ENCODE results near the gene DNAAF3.
"Not testable (repeated sequence)": the region's sequence is repeated elsewhere in the genome, so short reads cannot be mapped to it uniquely, and the experiment has no call there.

DNAAF3 gene

DNA sequence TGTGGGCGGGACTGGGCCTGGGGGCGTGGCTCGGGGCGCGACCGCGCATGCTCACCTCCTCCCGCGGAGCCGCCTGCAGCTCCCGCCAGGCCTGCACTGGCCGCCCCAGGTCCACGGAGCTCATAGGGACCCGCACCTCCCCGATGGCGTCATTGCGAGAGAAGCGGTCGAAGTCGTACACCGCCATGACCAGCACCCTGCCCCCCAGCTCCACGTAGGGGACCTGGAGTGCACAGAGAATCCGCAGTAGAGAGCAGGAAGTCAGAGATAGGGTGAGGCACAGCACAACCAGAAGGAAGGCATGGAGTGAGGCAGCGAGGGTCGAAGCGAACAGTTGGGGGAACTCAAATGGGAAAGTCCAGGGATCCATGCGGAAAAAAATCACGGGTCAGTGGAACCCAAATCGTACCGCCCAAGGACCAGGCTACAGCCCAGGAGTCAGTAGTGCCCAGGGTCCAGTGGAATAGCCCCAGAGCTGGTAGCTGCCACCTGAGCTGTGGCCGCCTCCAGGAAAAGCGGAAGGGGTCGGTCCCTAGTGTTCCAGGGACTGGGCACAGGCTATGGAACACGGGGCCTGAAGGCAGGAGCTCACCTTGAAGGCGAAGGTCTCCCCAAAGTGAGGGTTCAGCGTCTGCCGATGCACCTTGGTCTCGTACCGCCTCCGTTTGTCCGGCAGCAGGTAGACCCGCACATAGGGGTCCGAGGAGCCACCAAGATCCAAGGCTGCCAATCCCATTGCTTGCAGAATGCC, 8.9 kb upstream of the DNAAF3 start:
- DNase-seq (ENCODE audit: low spot score), result no peak

DNA sequence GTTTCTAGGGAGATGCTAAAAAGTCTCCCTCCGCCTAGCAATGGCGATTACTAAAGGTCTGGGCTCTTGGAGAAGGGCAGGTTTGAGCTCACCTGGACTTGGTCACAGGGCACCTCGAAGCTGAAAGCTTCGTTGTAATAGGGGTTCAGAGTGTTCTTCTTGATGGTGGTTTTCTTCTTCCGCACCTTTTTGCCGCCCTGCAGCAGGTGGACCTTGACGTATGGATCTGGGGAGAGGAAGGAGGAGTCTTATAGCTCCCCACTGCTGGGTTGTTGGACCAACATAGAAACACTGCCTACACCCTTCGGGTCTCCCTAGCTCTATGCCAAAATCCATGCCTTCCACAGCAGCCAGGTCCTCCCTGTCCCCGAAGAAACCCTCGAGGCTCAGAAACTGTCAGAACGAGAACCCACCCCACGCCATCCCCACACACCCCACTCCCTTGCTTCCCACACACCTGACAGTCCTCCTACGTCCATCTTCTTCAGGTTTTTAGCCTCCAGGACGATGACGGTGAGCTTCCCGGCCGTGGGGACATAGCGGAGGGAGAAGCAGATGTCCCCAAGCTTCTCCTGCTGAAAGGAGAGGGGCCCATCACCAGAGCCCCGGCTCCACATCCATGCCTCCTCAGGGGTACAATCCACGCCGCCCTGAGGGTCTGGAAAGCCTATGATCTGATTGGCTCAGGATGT, 8.2 kb upstream of the DNAAF3 start:
- DNase-seq (ENCODE audit: low spot score), result no peak

DNA sequence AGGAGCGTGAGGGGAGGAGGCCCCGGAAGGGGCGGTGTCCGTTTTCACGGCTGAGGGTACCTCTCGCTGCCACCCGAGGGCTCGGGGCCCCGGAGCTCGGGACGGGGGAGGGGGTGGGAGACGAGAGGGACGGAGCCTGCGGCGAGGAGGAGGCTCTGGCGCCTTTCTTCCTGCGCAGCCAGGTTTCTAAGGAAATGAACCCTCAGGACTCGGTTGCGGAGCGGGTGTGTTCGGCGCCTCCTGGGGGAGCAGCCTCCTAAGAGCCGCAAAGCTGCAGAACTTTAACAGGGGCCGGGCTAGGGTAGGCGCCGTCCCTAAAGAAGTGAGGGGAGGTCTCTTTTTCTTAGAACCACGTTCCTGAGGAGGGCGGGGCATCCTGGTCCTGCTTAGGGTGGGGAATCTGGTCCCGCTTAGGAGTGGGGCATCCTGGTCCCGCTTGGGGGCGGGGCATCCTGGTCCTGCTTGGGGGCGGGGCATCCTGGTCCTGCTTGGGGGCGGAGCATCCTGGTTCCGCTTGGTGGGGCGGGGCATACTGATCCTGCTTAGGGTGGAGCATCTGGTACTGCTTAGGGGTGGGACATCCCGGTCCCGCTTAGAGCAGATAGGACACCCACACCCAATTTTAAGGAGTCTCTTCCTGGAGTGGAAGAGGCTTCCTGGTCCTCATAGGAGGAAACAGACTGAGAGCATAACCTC, 7.4 kb upstream of the DNAAF3 start:
- peak; percentile 95 for DNase-seq (ENCODE audit: low spot score)

DNA sequence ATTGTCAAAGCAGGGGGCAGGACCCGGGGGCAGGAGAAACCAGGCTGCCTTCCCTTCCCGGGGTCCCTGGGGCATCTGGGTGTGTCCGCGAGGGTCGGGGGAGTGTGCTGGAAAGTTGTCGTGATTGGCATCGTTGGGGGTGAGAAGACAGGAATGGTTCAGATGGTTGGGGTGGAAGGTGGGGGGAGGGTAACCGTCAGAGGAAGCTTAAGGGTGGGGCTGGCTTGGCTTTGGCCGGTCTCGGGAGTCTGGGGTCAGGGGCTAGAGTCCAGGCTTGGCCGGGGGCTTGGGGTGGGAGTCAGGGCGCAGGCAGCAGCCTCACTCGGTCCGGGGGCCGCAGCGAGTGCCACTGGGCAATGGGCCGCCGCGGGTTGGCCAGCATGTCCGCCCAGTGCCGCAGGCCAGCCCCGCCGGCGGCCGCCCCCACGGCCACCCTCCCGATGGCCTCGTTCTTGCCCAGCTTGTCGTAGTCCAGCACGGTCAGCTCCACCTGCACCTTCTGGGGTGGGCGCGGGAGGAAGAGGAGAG, 6.8 kb upstream of the DNAAF3 start:
- DNase-seq (ENCODE audit: low spot score), result no peak

GRCh38 chr19:55172741-55173140, 6.3 kb upstream of the DNAAF3 start:
- peak; percentile 75 for DNase-seq (ENCODE audit: low spot score)

GRCh38 chr19:55172318-55172717, 5.9 kb upstream of the DNAAF3 start:
- not testable (repeated sequence) for DNase-seq (ENCODE audit: low spot score)

DNA sequence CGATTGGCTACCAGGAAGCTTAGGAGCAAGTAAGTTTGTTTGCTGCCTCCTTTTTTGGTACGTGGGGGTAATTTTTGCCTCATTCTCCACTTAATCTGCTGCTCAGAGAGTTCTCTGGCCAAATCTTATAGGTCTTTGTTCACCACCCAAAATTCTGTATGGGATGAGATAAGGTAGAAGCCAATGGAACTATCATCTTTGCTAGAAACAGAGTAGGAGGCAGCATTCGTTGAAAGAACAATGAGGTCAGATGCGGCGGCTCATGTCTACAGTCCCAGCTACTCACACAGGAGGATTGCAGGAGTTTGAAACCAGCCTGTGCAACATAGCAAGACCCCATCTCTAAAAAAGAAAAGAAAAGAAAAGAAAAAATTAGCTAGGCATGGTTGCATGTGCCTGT, 5.0 kb upstream of the DNAAF3 start:
- DNase-seq (ENCODE audit: low spot score), result no peak

- DNase-seq (ENCODE audit: low spot score), result no peak
Measured at GRCh38 chr19:55169136-55169535, 2.7 kb upstream of the DNAAF3 start.

DNA sequence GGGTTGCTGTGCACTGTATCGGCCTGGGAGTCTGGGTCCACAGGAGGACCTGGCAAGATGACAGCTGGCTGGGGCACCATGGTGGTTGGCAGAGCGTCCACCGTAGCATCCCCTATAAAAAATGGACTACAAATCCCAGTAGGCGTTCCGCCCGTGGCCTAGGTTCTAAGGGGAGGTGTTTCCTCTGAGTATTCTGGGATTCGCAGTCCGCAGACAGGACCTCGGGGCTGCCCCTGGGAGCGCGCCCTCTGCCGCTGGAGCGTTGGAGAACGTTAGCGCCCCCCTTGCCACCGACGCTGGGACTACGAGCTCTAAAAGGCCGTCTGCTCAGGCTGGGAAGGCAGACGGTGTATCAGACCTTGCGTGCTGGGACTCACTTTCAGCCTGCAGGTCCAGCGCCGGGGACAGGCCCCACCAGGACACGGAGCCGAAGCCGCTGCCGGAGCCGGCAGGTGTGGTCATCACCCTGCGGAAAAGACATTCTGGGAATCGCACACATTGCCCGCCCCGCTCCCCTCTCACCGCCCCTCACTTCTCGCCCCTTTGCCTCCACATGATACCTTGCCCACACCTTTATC, 372 bp downstream of the DNAAF3 start:
- DNase-seq (ENCODE audit: low spot score), result peak; percentile 67

DNA sequence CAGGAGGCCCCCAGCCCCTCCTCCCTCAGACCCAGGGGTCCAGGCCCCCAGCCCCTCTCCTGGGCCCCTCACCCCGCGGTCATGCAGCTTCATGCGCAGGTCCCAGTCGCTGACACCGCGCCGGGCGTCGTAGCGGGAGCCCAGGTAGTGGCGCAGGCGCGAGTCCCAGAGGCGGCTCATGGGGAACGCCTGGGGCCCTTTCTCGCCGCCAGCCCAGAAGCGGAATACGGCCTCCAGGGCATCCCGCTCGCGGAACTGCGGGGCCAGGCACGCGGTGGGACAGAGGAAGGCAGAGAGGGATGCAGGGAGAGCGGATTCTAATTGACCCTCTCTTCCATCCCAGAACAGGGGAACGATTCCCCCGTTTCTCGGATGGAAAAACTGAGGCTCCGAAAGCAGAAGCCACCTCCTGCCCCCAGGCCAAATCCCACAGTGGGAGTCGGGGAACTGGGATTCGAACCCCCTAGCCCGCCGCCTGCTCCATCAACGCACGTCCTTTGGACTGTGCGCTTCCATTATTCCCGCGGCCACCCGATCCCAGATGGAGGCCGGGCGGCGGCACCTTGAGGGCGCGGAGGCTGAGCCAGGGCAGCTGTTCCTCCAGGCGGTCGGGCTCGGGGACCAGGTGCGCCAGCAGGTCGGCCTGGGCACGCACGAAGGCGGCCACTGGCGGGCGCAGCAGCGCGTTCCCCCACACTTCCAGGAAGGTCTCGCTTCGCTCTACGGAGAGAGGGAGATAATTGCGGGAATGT, 4.7 kb downstream of the DNAAF3 start:
- DNase-seq (ENCODE audit: low spot score), result no peak

GRCh38 chr19:55160986-55161365, 5.4 kb downstream of the DNAAF3 start:
- no peak for DNase-seq (ENCODE audit: low spot score)

GRCh38 chr19:55160128-55160985, 6.1 kb downstream of the DNAAF3 start:
- peak; percentile 96 for DNase-seq (ENCODE audit: low spot score)

- DNase-seq (ENCODE audit: low spot score), result peak; percentile 64
Measured at GRCh38 chr19:55158848-55159749, 7.3 kb downstream of the DNAAF3 start.

- no peak for DNase-seq (ENCODE audit: low spot score)
Measured at GRCh38 chr19:55158423-55158822, 8.0 kb downstream of the DNAAF3 start.

GRCh38 chr19:55157064-55157908, 9.1 kb downstream of the DNAAF3 start, which contains the start of gene TNNI3:
TSS of gene TNNI3 (minus strand) at chr19:55157732. CDS start at chr19:55157589, 143 bp downstream.
- no peak for DNase-seq (ENCODE audit: low spot score)

GRCh38 chr19:55156202-55157063, 10.0 kb downstream of the DNAAF3 start:
- no peak for DNase-seq (ENCODE audit: low spot score)

DNA sequence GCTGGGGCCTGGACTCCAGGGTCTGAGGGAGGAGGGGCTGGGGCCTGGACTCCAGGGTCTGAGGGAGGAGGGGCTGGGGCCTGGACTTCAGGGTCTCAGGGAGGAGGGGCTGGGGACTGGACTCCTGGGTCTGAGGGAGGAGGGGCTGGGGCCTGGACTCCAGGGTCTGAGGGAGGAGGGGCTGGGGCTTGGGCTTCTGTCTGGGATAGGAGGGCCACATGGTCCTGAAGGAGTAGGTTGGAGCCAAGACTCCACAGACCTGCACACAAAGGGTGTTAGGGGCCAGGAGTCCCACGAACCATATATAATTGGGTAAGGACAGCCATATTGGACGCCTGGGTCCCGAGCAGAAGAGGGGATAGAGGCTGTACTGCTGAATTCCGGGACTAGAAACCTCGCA, 10.6 kb downstream of the DNAAF3 start:
- DNase-seq (ENCODE audit: low spot score), result not testable (repeated sequence)
